NB4 (cell line): ENCODE data around the gene TLN1.

Experiments
- DNase-seq: peaks from one replicate; pipeline ENCODE4 v3.0.0; 2010; ENCODE audit warnings: low read depth
- H3K4me3 ChIP-seq: one replicate; pipeline ENCODE4 v1.5.1; 2011; ENCODE audit warnings: mild to moderate bottlenecking, low read depth, low read length, moderate library complexity
- CTCF ChIP-seq: IDR thresholded peaks from one replicate; pipeline ENCODE4 v1.5.1; 2012; ENCODE audit warnings: low read depth, low read length
- MAX ChIP-seq: IDR thresholded peaks from 2 replicates; pipeline ENCODE4 v1.6.1; 2011; ENCODE audit warnings: low read depth, low read length
- MYC ChIP-seq: IDR thresholded peaks from 2 replicates; pipeline ENCODE4 v1.6.1; 2011; ENCODE audit warnings: low read depth, low read length
- POLR2A ChIP-seq: IDR thresholded peaks from 2 replicates; pipeline ENCODE4 v1.6.1; 2011; ENCODE audit warnings: mild to moderate bottlenecking; ENCODE audit not compliant: insufficient read length; ENCODE audit errors: extremely low read depth

Gene TLN1

GRCh38 chr9:35771943-35772342 lies 39.9 kb upstream of the TLN1 start:
- H3K4me3 ChIP-seq, result no peak overlapping the region
- TF ChIP-seq POLR2A (no peak), MYC (no peak)
- DNase-seq, result no peak

GRCh38 chr9:35771534-35771933 lies 39.5 kb upstream of the TLN1 start:
- DNase-seq, result no peak
- TF ChIP-seq MYC, result no peak
- TF ChIP-seq POLR2A, result no peak
- no peak for TF ChIP-seq MAX

GRCh38 chr9:35771075-35771433 lies 39.1 kb upstream of the TLN1 start:
- H3K4me3 ChIP-seq, result no peak overlapping the region
- TF ChIP-seq MAX (no peak), POLR2A (no peak), MYC (no peak), CTCF (no peak)
- no peak for DNase-seq

More at GRCh38 chr9:35771534-35771933, 39.5 kb upstream of the TLN1 start:
- no peak overlapping the region for H3K4me3 ChIP-seq

- TF ChIP-seq MYC (no peak), CTCF (no peak), MAX (no peak), POLR2A (no peak)
- DNase-seq, result no peak
- H3K4me3 ChIP-seq, result no peak overlapping the region
Measured at GRCh38 chr9:35769763-35770162, 37.8 kb upstream of the TLN1 start.

GRCh38 chr9:35767458-35767857 lies 35.5 kb upstream of the TLN1 start:
- TF ChIP-seq POLR2A (no peak), MAX (no peak), CTCF (no peak), MYC (no peak)
- no peak for DNase-seq
- no peak overlapping the region for H3K4me3 ChIP-seq

- no peak overlapping the region for H3K4me3 ChIP-seq
- TF ChIP-seq MAX (no peak), MYC (no peak), POLR2A (no peak), CTCF (no peak)
- no peak for DNase-seq
Measured at GRCh38 chr9:35766997-35767396, 35.0 kb upstream of the TLN1 start.

- no peak overlapping the region for H3K4me3 ChIP-seq
- TF ChIP-seq CTCF (no peak), MYC (no peak), POLR2A (no peak), MAX (no peak)
- DNase-seq, result peak; percentile 13
Measured at GRCh38 chr9:35763803-35764202, 31.8 kb upstream of the TLN1 start.
